Memory B cell (primary cell): Measurements from ENCODE around the gene RAVER2.

Experiments
- ATAC-seq: fragments of 150-1000 bp; cut with Tn5 transposase; 2 replicates; pipeline ENCODE4 v1.10.0; 2021; ENCODE audit warnings: low read depth, mild to moderate bottlenecking, moderate library complexity
- DNase-seq, 2 donors: peaks; one replicate each; pipeline ENCODE4 v3.0.0; 2022; ENCODE audit warnings: low spot score in 2 of 2
- H3K27ac Mint-ChIP-seq: one replicate; pipeline ENCODE4 v1.8.0; 2022; ENCODE audit warnings: mild to moderate bottlenecking, moderate library complexity, mixed read lengths
- H3K27me3 Mint-ChIP-seq: one replicate; pipeline ENCODE4 v1.8.0; 2022; ENCODE audit warnings: mixed read lengths
- H3K36me3 Mint-ChIP-seq: one replicate; pipeline ENCODE4 v1.8.0; 2022; ENCODE audit warnings: mild to moderate bottlenecking, mixed read lengths
- H3K4me1 Mint-ChIP-seq: one replicate; pipeline ENCODE4 v1.8.0; 2022; ENCODE audit warnings: mixed read lengths
- H3K4me3 Mint-ChIP-seq: one replicate; pipeline ENCODE4 v1.8.0; 2022; ENCODE audit warnings: mild to moderate bottlenecking, moderate library complexity, mixed read lengths
- H3K9me3 Mint-ChIP-seq: one replicate; pipeline ENCODE4 v1.8.0; 2022; ENCODE audit warnings: mixed read lengths

The RAVER2 gene

GRCh38 chr1:64875101-64875500 lies 130.2 kb downstream of the RAVER2 start:
- ATAC-seq (no peak), DNase-seq (no peak)
- Mint-ChIP-seq H3K4me1 (peaks cover 17% of the 10 kb centered on the region), H3K9me3 (no peaks in the 10 kb centered on the region), H3K27ac (peak overlapping the region; percentile 58), H3K4me3 (no peak overlapping the region), H3K27me3 (no peaks in the 10 kb centered on the region), H3K36me3 (peaks cover 43% of the 10 kb centered on the region)

DNA sequence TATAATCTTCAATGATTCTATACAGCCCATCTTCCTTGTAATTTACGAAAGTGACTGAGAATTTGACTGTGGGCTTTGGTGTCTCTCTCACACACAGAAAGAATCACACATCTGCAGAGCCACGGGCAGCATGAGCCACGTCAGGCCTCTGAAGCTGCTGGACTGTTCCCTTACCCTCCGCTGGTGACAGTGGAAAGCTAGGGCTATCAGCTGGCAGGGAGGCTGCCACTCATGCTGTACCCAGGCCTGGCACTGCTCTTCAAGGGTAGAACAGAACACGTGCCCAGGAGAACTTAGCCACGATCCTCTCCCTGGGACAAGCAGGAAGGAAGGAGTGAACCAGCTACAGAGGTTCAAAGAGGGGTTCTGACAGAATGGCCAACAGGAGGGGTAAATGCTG lies 130.7 kb downstream of the RAVER2 start:
- DNase-seq: no peak
- no peak for ATAC-seq
- Mint-ChIP-seq H3K36me3 (peaks cover 43% of the 10 kb centered on the region), H3K4me3 (no peak overlapping the region), H3K4me1 (peaks cover 17% of the 10 kb centered on the region), H3K27ac (peak overlapping the region; percentile 35), H3K9me3 (no peaks in the 10 kb centered on the region), H3K27me3 (no peaks in the 10 kb centered on the region)

- Mint-ChIP-seq H3K4me1 (peaks cover 15% of the 10 kb centered on the region), H3K4me3 (no peak overlapping the region), H3K9me3 (no peaks in the 10 kb centered on the region), H3K27me3 (no peaks in the 10 kb centered on the region), H3K36me3 (peaks cover 34% of the 10 kb centered on the region), H3K27ac (no peak overlapping the region)
- no peak for DNase-seq
- ATAC-seq: no peak
Measured at GRCh38 chr1:64877151-64877550, 132.3 kb downstream of the RAVER2 start.

DNA sequence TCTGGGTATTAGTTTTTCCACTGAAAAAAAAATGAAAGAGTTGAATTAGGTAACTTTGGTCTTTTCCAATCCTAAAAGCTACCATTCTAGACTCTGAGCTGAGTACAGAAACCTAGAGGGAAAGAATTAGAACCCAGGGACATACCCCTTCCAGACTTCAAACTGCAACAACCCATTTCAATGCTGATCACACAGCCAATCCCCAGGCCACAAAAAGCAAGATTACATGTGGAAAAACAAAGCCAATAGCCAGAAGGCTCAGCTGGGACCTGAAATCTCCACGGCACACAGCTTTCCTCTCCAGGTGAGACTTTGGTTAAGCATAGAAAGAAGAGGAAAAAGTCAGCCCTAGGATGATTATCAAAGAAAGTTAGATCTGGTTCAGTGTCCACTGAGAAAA lies 132.7 kb downstream of the RAVER2 start:
- Mint-ChIP-seq H3K27ac (peak overlapping the region; percentile 6), H3K27me3 (no peaks in the 10 kb centered on the region), H3K4me3 (no peak overlapping the region), H3K36me3 (peaks cover 32% of the 10 kb centered on the region), H3K4me1 (peaks cover 16% of the 10 kb centered on the region), H3K9me3 (no peaks in the 10 kb centered on the region)
- ATAC-seq: no peak
- DNase-seq: no peak

DNA sequence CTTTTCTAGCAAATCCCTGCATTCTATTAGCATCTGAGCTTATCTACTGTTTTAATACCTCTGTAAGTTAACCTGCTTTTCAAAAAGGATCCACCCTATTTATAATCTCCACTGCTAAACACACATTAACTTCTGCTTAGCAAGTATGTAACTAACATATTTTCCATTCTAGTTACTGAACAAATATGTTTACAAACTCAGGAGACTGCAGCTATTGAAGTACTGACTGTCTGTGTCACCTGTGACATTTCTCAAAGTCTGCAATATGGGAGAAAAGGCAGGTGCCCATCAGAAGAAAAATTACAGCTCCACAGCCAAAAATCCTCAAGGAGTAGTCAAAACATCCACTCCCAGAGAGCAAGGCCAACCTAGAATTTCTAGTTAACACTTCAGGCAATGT lies 133.2 kb downstream of the RAVER2 start:
- no peak for DNase-seq
- H3K4me1 Mint-ChIP-seq: peaks cover 18% of the 10 kb centered on the region
- H3K27ac Mint-ChIP-seq: peak overlapping the region; percentile 6
- no peaks in the 10 kb centered on the region for H3K9me3 Mint-ChIP-seq
- no peak overlapping the region for H3K4me3 Mint-ChIP-seq
- ATAC-seq: no peak
- H3K36me3 Mint-ChIP-seq: peaks cover 31% of the 10 kb centered on the region
- no peaks in the 10 kb centered on the region for H3K27me3 Mint-ChIP-seq

- ATAC-seq (no peak), DNase-seq (no peak)
- Mint-ChIP-seq H3K27ac (peak overlapping the region; percentile 78), H3K27me3 (no peaks in the 10 kb centered on the region), H3K9me3 (no peaks in the 10 kb centered on the region), H3K4me1 (peaks cover 18% of the 10 kb centered on the region), H3K4me3 (no peak overlapping the region), H3K36me3 (peaks cover 25% of the 10 kb centered on the region)
Measured at GRCh38 chr1:64878931-64879611, 134.2 kb downstream of the RAVER2 start.

- H3K27ac Mint-ChIP-seq: no peak overlapping the region
- H3K36me3 Mint-ChIP-seq: peaks cover 27% of the 10 kb centered on the region
- H3K4me3 Mint-ChIP-seq: no peak overlapping the region
Measured at GRCh38 chr1:64880449-64880848, 135.6 kb downstream of the RAVER2 start.

GRCh38 chr1:64881281-64881680 lies 136.4 kb downstream of the RAVER2 start:
- H3K4me3 Mint-ChIP-seq: no peak overlapping the region
- peaks cover 25% of the 10 kb centered on the region for H3K36me3 Mint-ChIP-seq
- no peaks in the 10 kb centered on the region for H3K9me3 Mint-ChIP-seq
- peaks cover 20% of the 10 kb centered on the region for H3K4me1 Mint-ChIP-seq
- ATAC-seq: no peak
- H3K27me3 Mint-ChIP-seq: no peaks in the 10 kb centered on the region
- no peak for DNase-seq
- H3K27ac Mint-ChIP-seq: peak overlapping the region; percentile 87

More at GRCh38 chr1:64880449-64880848, 135.6 kb downstream of the RAVER2 start:
- H3K27me3 Mint-ChIP-seq: no peaks in the 10 kb centered on the region
- ATAC-seq (no peak), DNase-seq (no peak)
- H3K9me3 Mint-ChIP-seq: no peaks in the 10 kb centered on the region
- peaks cover 21% of the 10 kb centered on the region for H3K4me1 Mint-ChIP-seq
